ENCODE results near the gene PHACTR1.

PHACTR1 gene

DNA sequence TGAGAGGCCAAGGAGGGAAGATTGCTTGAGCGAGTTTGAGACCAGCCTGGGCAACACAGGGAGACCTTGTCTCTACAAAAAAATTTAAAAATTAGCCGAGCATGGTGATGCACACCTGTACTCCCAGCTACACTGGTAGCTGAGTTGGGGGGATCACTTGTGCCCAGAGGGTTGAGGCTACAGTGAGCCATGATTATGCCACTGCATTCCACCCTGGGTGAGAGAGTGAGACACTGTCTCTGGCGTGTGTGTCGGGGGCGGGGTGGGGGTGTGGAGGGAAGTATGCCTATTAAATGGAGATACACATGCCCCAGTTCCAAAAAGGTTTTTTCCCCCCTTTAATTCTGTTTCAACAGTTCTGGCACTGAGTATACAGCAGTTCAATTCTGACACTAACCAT, 388.6 kb downstream of the PHACTR1 start:
- TF ChIP-seq LEF1 (IDR thresholded peaks at IDR 0.05; ENCODE audit: borderline replicate concordance) (no peak), SP1 (IDR thresholded peaks at IDR 0.05) (no peak), TARDBP (IDR thresholded peaks at IDR 0.05) (no peak), SUZ12 (IDR thresholded peaks at IDR 0.05) (no peak), HDGF (IDR thresholded peaks at IDR 0.05; ENCODE audit: borderline replicate concordance) (no peak), ELF4 (IDR thresholded peaks at IDR 0.05) (no peak), FOXK2 (IDR thresholded peaks at IDR 0.05) (no peak), ARNT (IDR thresholded peaks at IDR 0.05) (no peak), NFRKB (IDR thresholded peaks at IDR 0.05) (no peak), FOXM1 (IDR thresholded peaks at IDR 0.05; ENCODE audit: borderline replicate concordance) (no peak), CTBP1 (IDR thresholded peaks at IDR 0.05; ENCODE audit: borderline replicate concordance) (no peak), L3MBTL2 (conservative IDR thresholded peaks at IDR 0.05) (no peak), FOXA1 (IDR thresholded peaks at IDR 0.05) (no peak), BHLHE40 (IDR thresholded peaks at IDR 0.05; ENCODE audit: borderline replicate concordance) (no peak), ZNF384 (IDR thresholded peaks at IDR 0.05) (no peak)
- TF ChIP-seq, protein P1, sequence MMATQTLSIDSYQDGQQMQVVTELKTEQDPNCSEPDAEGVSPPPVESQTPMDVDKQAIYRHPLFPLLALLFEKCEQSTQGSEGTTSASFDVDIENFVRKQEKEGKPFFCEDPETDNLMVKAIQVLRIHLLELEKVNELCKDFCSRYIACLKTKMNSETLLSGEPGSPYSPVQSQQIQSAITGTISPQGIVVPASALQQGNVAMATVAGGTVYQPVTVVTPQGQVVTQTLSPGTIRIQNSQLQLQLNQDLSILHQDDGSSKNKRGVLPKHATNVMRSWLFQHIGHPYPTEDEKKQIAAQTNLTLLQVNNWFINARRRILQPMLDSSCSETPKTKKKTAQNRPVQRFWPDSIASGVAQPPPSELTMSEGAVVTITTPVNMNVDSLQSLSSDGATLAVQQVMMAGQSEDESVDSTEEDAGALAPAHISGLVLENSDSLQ (IDR thresholded peaks at IDR 0.05), result no peak
- POLR2A ChIA-PET, result no interaction called here
- CTCF ChIA-PET, result no interaction called here
- no peak for DNase-seq (ENCODE audit: extremely low spot score)

DNA sequence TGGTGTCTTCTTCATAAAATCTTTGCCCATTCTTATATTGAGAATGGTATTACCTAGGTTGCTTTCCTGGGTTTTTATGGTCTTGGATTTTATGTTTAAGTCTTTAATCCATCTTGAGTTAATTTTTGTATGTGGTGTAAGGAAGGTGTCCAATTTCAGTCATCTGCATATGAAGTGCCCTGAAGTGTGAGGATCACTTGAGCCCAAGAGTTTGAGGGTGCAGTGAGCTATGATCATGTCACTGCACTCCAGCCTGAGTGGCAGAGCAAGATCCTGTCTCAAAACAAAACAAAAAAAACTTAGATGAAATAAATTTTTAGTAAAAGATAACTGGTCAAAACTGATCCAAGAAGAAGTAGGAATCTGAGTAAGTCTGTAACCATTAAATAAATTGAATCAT, 396.4 kb downstream of the PHACTR1 start:
- ChIA-PET CTCF (interaction anchor here (0.6 kb wide), 1 partner anchor 956 kb away, joined by 3 read pairs; no protein-coding TSS in a partner anchor), POLR2A (no interaction called here)
- TF ChIP-seq FOXM1 (IDR thresholded peaks at IDR 0.05; ENCODE audit: borderline replicate concordance) (no peak), FOXA1 (IDR thresholded peaks at IDR 0.05) (no peak), BHLHE40 (IDR thresholded peaks at IDR 0.05; ENCODE audit: borderline replicate concordance) (no peak), ARNT (IDR thresholded peaks at IDR 0.05) (no peak), CTBP1 (IDR thresholded peaks at IDR 0.05; ENCODE audit: borderline replicate concordance) (no peak), SP1 (IDR thresholded peaks at IDR 0.05) (no peak), ELF4 (IDR thresholded peaks at IDR 0.05) (no peak), SUZ12 (IDR thresholded peaks at IDR 0.05) (no peak), LEF1 (IDR thresholded peaks at IDR 0.05; ENCODE audit: borderline replicate concordance) (no peak), HDGF (IDR thresholded peaks at IDR 0.05; ENCODE audit: borderline replicate concordance) (no peak), FOXK2 (IDR thresholded peaks at IDR 0.05) (no peak), L3MBTL2 (conservative IDR thresholded peaks at IDR 0.05) (no peak), TARDBP (IDR thresholded peaks at IDR 0.05) (no peak), ZNF384 (IDR thresholded peaks at IDR 0.05) (no peak), NFRKB (IDR thresholded peaks at IDR 0.05) (no peak)
- TF ChIP-seq, protein P1 (IDR thresholded peaks at IDR 0.05), result no peak
- DNase-seq (ENCODE audit: extremely low spot score), result no peak

DNA sequence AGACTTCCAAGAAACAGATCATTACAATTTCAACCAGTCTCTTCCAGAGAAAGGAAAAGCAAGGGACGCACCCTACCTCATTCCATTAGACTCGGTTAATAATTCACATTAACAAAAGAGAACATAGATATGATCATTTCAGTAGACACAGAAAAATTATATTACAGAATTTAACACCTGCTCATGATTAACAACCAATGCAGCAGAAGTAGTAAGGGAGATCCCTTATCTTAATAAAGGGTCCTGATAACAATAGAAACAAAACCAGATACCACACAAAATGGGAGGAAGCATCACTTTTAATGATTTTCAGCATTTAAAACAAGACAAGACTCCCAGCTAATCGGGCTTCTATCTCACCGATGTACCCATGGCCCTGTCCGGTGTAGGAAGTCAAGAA, 396.8 kb downstream of the PHACTR1 start:
- TF ChIP-seq NFRKB (IDR thresholded peaks at IDR 0.05) (no peak), LEF1 (IDR thresholded peaks at IDR 0.05; ENCODE audit: borderline replicate concordance) (no peak), TARDBP (IDR thresholded peaks at IDR 0.05) (no peak)
- CTCF ChIA-PET, result no interaction called here
- POLR2A ChIA-PET, result no interaction called here
- no peak for DNase-seq (ENCODE audit: extremely low spot score)

DNA sequence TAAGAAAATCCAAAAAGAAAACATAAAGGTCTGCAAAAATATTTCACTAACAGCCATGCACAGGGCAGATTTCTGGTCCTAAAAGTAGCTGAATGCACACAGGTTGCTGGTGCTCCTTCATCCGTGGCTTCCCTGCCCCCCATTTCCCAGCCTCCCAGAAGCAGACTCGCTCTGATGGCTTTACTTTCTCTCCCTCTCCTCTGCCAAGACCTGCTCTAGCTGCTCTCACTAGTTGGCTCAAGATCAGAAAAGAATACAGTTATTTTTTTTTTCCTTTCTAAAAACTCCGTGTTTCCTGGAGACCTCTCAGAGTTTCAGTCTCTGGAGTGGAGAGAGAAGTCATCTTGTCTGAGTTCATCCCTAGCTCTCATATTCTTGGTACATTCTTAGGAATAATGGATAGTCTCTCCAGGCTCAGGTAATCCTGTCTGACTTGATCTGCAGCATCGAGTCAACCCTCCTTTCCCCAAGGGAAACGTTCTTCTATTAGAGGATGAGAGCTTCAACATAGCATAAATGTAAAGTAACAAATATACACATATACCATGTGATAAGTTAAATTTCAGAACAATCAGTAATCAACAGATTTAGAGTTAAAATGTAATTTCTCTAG, 397.5 kb downstream of the PHACTR1 start:
- TF ChIP-seq, protein P1 (IDR thresholded peaks at IDR 0.05), result no peak
- TF ChIP-seq L3MBTL2 (conservative IDR thresholded peaks at IDR 0.05), result no peak
- no peak for TF ChIP-seq FOXM1 (IDR thresholded peaks at IDR 0.05; ENCODE audit: borderline replicate concordance)
- no peak for TF ChIP-seq TARDBP (IDR thresholded peaks at IDR 0.05)
- no peak for TF ChIP-seq HDGF (IDR thresholded peaks at IDR 0.05; ENCODE audit: borderline replicate concordance)
- no peak for TF ChIP-seq FOXA1 (IDR thresholded peaks at IDR 0.05)
- TF ChIP-seq NFRKB (IDR thresholded peaks at IDR 0.05), result no peak
- no peak for TF ChIP-seq ARNT (IDR thresholded peaks at IDR 0.05)
- TF ChIP-seq ELF4 (IDR thresholded peaks at IDR 0.05), result no peak
- no peak for TF ChIP-seq CTBP1 (IDR thresholded peaks at IDR 0.05; ENCODE audit: borderline replicate concordance)
- ChIA-PET POLR2A (no interaction called here), CTCF (no interaction called here)
- no peak for DNase-seq (ENCODE audit: extremely low spot score)

DNA sequence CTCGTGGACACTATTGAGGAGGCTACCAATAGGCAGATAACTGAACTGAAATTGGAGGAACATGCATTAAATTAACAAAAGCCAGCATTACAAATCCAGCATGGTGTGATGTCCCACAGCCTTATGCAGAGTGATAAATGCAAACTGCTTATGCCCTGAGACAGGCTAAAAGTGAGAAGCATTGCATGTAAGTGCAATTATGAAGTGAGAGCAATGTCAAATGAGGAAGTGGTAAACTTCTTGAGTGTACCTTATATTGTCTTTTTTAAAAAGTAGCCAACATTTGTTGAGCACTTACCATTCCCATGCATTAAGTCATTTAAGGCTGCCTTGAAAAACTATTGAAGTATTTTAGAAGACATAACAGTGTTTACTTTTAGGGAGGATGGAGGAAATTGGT, 399.6 kb downstream of the PHACTR1 start:
- ChIA-PET POLR2A (no interaction called here), CTCF (no interaction called here)
- no peak for DNase-seq (ENCODE audit: extremely low spot score)
- no peak for TF ChIP-seq BHLHE40 (IDR thresholded peaks at IDR 0.05; ENCODE audit: borderline replicate concordance)
- TF ChIP-seq SP1 (IDR thresholded peaks at IDR 0.05), result no peak
- TF ChIP-seq CTBP1 (IDR thresholded peaks at IDR 0.05; ENCODE audit: borderline replicate concordance), result no peak
- no peak for TF ChIP-seq ZNF384 (IDR thresholded peaks at IDR 0.05)
- TF ChIP-seq FOXA1 (IDR thresholded peaks at IDR 0.05), result no peak
- TF ChIP-seq FOXK2 (IDR thresholded peaks at IDR 0.05), result no peak
- TF ChIP-seq TARDBP (IDR thresholded peaks at IDR 0.05), result no peak
- TF ChIP-seq NFRKB (IDR thresholded peaks at IDR 0.05), result no peak
- TF ChIP-seq L3MBTL2 (conservative IDR thresholded peaks at IDR 0.05), result no peak
- no peak for TF ChIP-seq ELF4 (IDR thresholded peaks at IDR 0.05)
- no peak for TF ChIP-seq LEF1 (IDR thresholded peaks at IDR 0.05; ENCODE audit: borderline replicate concordance)

DNA sequence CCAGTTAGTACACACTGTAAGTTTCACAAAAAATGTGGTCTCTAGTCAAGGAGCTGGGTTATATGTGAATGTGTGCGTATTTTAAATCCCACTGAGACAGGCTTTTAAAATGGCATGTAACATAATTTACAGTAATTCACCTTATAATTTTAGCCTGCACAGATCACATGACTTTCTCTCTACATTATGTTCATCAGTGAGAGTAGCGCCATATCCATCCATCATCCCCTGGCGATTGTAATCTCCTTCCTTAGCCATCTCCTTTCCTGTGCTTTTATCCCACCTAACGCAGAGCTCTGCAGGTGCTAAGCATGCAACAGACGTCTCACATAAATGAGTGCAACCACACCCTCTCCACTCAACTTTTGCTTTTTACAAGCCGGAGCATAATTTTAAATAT, 401.0 kb downstream of the PHACTR1 start:
- CTCF ChIA-PET, result no interaction called here
- DNase-seq (ENCODE audit: extremely low spot score), result no peak
- no peak for TF ChIP-seq L3MBTL2 (conservative IDR thresholded peaks at IDR 0.05)
- no peak for TF ChIP-seq ARNT (IDR thresholded peaks at IDR 0.05)
- no peak for TF ChIP-seq FOXA1 (IDR thresholded peaks at IDR 0.05)
- TF ChIP-seq FOXK2 (IDR thresholded peaks at IDR 0.05), result no peak
- TF ChIP-seq BHLHE40 (IDR thresholded peaks at IDR 0.05; ENCODE audit: borderline replicate concordance), result no peak
- no peak for TF ChIP-seq HDGF (IDR thresholded peaks at IDR 0.05; ENCODE audit: borderline replicate concordance)
- no peak for TF ChIP-seq ELF4 (IDR thresholded peaks at IDR 0.05)
- TF ChIP-seq FOXM1 (IDR thresholded peaks at IDR 0.05; ENCODE audit: borderline replicate concordance), result no peak
- TF ChIP-seq LEF1 (IDR thresholded peaks at IDR 0.05; ENCODE audit: borderline replicate concordance), result no peak
- TF ChIP-seq ZNF384 (IDR thresholded peaks at IDR 0.05), result no peak
- TF ChIP-seq SP1 (IDR thresholded peaks at IDR 0.05), result no peak
- TF ChIP-seq SUZ12 (IDR thresholded peaks at IDR 0.05), result no peak
- TF ChIP-seq, protein P1 (IDR thresholded peaks at IDR 0.05), result no peak
- no peak for TF ChIP-seq NFRKB (IDR thresholded peaks at IDR 0.05)
- POLR2A ChIA-PET, result no interaction called here
